Measurements from ENCODE around the gene ANO8. TPM values are rescaled to one million over a fixed set of nuclear protein-coding genes. Genes with fewer than 3 reads are reported as not detected.
"Not testable (repeated sequence)": the region's sequence is repeated elsewhere in the genome, so short reads cannot be mapped to it uniquely, and the experiment has no call there.

ANO8 gene
- total RNA-seq, 4 donors from 2014 or later = 5.0 to 10.9 (median 5.9) TPM

DNA sequence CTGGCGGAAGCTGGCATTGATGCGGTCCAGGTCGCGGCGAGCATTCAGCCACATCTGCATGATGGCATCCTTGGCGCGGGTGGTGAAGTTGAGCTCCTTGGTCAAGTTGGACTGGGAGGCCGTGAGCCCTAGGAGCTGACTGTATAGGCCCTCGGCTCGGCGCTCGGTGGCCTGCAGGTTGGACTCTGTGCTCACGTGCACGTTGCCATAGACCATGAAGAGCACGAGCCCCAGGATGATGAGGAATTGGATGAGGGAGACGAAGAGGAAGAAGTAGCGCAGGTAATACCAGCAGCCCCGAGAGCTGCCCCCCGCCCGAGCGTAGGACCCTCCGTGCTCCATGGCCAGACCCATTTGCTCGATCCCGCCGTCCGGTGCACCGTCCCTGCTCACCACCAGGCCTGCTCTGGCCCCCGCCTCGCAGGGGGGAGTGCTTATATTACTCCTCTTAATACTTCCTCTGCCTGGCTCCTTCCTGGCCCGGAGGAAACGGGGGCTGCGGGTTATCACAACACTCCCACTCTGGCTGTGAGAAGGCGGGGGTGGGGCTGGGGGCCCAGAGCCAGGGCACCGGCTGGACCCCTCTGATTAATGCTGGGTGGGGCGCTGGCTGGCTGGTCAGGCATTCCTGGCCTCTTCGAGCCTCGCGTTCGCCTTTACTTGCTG is 42.4 kb upstream of the ANO8 start, which contains the start of gene PLVAP:
Gene PLVAP (minus strand): TSS at position 408 of the 666 bp plus-strand sequence. CDS start 54 bp downstream, at position 354.
- intact Hi-C loops (cut with DNase I) = no loop called here
- Histone ChIP-seq H3K27ac (no peak within 1 kb of the TSS), H3K4me1 (peaks cover 0 to 5% of the 10 kb centered on the region in 2 donors), H3K4me3 (replicated peaks in 1 of 3) (peak within 1 kb of the TSS in 1 of 3 donors; percentile 12), H3K9me3 (no peaks in the 10 kb centered on the region), H3K36me3 (no peaks in the 10 kb centered on the region), H3K27me3 (no peaks in the 10 kb centered on the region)
- DNase-seq = no peak
- 43 to 62% methylated on average over 24 to 38 of the region's 39 CpGs for WGBS, 2 donors
- TF ChIP-seq POLR2A (IDR thresholded peaks at IDR 0.05) = no peak
- TF ChIP-seq, protein P1, sequence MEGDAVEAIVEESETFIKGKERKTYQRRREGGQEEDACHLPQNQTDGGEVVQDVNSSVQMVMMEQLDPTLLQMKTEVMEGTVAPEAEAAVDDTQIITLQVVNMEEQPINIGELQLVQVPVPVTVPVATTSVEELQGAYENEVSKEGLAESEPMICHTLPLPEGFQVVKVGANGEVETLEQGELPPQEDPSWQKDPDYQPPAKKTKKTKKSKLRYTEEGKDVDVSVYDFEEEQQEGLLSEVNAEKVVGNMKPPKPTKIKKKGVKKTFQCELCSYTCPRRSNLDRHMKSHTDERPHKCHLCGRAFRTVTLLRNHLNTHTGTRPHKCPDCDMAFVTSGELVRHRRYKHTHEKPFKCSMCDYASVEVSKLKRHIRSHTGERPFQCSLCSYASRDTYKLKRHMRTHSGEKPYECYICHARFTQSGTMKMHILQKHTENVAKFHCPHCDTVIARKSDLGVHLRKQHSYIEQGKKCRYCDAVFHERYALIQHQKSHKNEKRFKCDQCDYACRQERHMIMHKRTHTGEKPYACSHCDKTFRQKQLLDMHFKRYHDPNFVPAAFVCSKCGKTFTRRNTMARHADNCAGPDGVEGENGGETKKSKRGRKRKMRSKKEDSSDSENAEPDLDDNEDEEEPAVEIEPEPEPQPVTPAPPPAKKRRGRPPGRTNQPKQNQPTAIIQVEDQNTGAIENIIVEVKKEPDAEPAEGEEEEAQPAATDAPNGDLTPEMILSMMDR (IDR thresholded peaks at IDR 0.05) = no peak

DNA sequence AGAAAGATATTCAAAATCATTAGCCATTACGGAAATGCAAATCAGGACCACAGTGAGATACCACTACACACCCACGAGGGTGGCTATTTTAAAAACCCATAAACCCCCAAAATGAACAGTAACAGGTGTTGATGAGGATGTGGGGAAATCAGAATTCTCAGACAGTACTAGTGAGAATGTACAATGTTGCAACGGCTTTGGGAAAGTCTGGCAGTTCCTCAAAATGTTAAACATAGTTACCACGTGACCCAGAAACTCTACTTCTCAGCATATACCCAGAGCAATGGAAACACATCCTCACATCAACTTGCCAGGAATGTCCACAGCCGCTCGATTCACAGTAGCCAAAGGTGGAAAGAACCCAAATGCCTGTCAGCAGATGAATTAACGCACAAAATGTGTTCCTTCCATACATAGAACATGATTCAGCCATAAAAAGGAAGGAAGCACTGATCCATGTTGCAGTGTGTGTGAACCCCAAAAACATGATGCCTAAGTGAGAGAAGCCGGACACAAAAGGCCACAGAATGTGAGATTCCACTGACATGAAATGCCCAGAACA is 35.5 kb upstream of the ANO8 start:
- no peak for TF ChIP-seq POLR2A (IDR thresholded peaks at IDR 0.05)
- TF ChIP-seq, protein P1 (IDR thresholded peaks at IDR 0.05) = no peak
- Histone ChIP-seq H3K27ac (no peak overlapping the region), H3K36me3 (no peaks in the 10 kb centered on the region), H3K9me3 (no peaks in the 10 kb centered on the region), H3K4me3 (replicated peaks in 1 of 3) (no peak overlapping the region), H3K4me1 (peaks cover 0 to 5% of the 10 kb centered on the region in 2 donors), H3K27me3 (no peaks in the 10 kb centered on the region)
- WGBS, 2 donors = 51 to 55% methylated on average over 8 of the region's 8 CpGs
- intact Hi-C loops (cut with DNase I) = no loop called here
- no peak for DNase-seq

DNA sequence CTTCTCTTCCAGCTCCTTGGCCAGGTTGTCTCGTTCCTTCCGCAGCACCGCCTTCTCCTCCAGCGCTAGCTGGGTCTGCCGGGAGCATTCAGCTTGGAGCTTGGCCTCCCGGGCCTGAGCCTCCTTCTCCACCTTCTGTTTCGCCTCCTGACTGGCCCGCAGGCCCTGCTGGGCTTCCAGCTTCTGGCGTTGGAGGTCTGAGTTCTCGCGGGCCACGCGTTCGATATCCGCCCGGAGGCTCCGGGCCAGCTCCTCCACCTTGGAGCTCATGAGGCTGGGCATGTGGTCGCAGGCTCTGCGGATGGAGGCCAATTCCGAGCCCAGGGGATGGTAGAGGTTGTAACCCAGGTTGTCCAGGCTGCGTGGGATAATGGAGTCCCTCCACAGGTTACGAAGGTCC is 30.7 kb upstream of the ANO8 start:
- intact Hi-C loops (cut with DNase I) = no loop called here
- TF ChIP-seq, protein P1 (IDR thresholded peaks at IDR 0.05) = no peak
- TF ChIP-seq POLR2A (IDR thresholded peaks at IDR 0.05) = no peak
- Histone ChIP-seq H3K36me3 (no peaks in the 10 kb centered on the region), H3K4me1 (no peaks in the 10 kb centered on the region), H3K27me3 (no peaks in the 10 kb centered on the region), H3K9me3 (no peaks in the 10 kb centered on the region), H3K27ac (no peak overlapping the region), H3K4me3 (replicated peaks in 1 of 3) (no peak overlapping the region)
- no peak for DNase-seq
- 92 to 93% methylated on average over 21 to 22 of the region's 22 CpGs for WGBS, 2 donors

DNA sequence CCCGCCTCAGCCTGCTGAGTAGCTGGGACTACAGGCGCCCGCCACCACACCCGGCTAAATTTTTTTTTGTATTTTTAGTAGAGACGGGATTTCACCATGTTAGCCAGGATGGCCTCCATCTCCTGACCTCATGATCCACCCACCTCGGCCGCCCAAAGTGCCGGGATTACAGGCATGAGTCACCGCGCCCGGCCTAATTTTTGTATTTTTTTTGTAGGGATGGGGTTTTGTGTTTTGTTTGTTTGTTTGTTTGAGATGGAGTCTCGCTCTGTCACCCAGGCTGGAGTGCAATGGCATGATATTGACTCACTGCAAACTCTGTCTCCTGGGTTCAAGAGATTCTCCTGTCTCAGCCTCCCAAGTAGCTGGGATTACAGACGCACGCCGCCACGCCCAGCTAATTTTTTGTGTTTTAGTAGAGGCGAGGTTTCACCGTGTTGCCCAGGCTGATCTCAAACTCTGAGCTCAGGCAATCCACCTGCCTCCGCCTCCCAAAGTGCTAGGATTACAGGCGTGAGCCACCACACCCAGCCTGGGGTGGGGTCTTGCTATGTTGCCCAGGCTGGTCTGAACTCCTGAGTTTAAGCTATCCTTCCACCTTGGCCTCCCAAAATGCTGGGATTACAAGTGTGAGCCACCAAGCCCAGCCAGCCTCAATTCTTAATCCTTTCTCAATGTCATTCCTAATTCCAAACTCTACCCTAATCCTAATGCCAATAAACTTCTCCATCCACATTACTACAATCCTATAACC is 29.4 kb upstream of the ANO8 start:
- DNase-seq; H3K9me3 ChIP-seq; H3K27me3 ChIP-seq; H3K27ac ChIP-seq; H3K36me3 ChIP-seq; H3K4me1 ChIP-seq; H3K4me3 ChIP-seq (replicated peaks in 1 of 3); intact Hi-C loops (cut with DNase I): not testable (repeated sequence)
- 85 to 87% methylated on average over 20 of the region's 20 CpGs for WGBS, 2 donors

DNA sequence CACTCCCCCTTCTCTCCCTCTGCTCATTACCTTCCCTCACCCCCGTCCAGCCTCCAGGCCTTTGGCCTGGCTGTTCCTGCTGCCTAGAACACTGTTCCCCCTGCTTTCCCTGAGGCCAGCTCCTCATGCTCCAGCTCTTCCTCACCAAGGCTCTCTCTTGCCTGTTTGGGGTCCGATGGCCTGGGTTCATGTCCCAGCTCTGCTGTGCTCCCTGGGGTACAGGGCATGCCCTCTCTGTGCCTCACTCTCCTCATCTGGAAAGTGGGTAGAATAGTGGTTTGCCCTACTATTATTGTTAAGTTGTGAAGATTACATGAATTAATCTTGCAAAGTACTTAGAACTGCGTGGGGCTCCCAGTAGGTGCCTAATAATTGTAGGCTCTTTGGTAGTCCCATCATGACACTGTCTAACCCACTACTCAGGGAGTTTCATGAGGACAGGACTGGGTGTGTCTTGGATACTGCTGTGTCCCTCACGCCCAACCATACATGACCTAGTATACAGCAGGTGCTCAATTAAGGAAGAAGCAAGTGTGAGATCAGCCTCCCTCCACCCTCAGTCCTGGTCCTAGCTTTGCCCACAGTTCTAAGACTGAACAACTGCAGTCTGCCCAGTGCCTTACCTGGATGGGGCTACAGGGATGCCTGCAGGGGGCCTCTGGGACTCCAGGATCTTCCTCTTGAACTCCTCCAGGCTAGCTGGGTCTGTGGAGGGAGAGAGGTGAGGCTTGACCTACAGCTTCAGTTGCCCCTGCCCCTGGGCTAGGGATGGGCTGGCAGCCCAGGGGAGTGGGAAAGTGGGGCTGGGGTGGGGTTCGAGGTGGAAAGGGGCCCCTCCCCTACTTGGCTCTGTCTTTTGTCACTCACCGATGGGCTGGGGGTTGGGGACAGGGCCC is 25.5 kb upstream of the ANO8 start:
- intact Hi-C loops (cut with DNase I) = no loop called here
- Histone ChIP-seq H3K27ac (peak overlapping the region in 1 of 3 donors; percentile 2), H3K4me1 (peaks cover 0 to 6% of the 10 kb centered on the region in 2 donors), H3K9me3 (no peaks in the 10 kb centered on the region), H3K36me3 (no peaks in the 10 kb centered on the region), H3K27me3 (no peaks in the 10 kb centered on the region), H3K4me3 (replicated peaks in 1 of 3) (no peak overlapping the region)
- WGBS, 2 donors = 80 to 82% methylated on average over 5 to 6 of the region's 6 CpGs
- no peak for TF ChIP-seq POLR2A (IDR thresholded peaks at IDR 0.05)
- TF ChIP-seq, protein P1 (IDR thresholded peaks at IDR 0.05) = no peak
- DNase-seq = no peak
